HG02852 (cell line): ENCODE results near the gene SDCCAG8.

ENCODE experiments used
- ATAC-seq: cut with Tn5 transposase; IDR thresholded peaks from one replicate; pipeline ENCODE4 v1.9.1; 2021; ENCODE audit warnings: mild to moderate bottlenecking, moderate library complexity; ENCODE audit not compliant: unreplicated experiment

The SDCCAG8 gene

GRCh38 chr1:243477731-243478290 lies 222.0 kb downstream of the SDCCAG8 start:
- no peak for ATAC-seq

GRCh38 chr1:243481101-243481500 lies 225.3 kb downstream of the SDCCAG8 start:
- ATAC-seq, result no peak

GRCh38 chr1:243482141-243483022 lies 226.5 kb downstream of the SDCCAG8 start:
- ATAC-seq, result no peak

- no peak for ATAC-seq
Measured at GRCh38 chr1:243483071-243483771, 227.4 kb downstream of the SDCCAG8 start.

- ATAC-seq, result no peak
Measured at GRCh38 chr1:243483952-243484351, 228.1 kb downstream of the SDCCAG8 start.

- ATAC-seq, result no peak
Measured at GRCh38 chr1:243487036-243487648, 231.3 kb downstream of the SDCCAG8 start.

- ATAC-seq, result no peak
Measured at GRCh38 chr1:243487649-243488227, 231.9 kb downstream of the SDCCAG8 start.

- no peak for ATAC-seq
Measured at GRCh38 chr1:243488459-243489157, 232.8 kb downstream of the SDCCAG8 start.

- ATAC-seq, result no peak
Measured at GRCh38 chr1:243489158-243489527, 233.3 kb downstream of the SDCCAG8 start.

GRCh38 chr1:243489681-243490546 lies 234.1 kb downstream of the SDCCAG8 start:
- ATAC-seq, result no peak

- no peak for ATAC-seq
Measured at GRCh38 chr1:243490748-243491686, 235.2 kb downstream of the SDCCAG8 start.

GRCh38 chr1:243493156-243494129 lies 237.6 kb downstream of the SDCCAG8 start:
- ATAC-seq, result no peak

GRCh38 chr1:243494741-243495431 lies 239.0 kb downstream of the SDCCAG8 start:
- no peak for ATAC-seq

GRCh38 chr1:243495442-243496186 lies 239.8 kb downstream of the SDCCAG8 start:
- no peak for ATAC-seq

- no peak for ATAC-seq
Measured at GRCh38 chr1:243496187-243496646, 240.4 kb downstream of the SDCCAG8 start.

GRCh38 chr1:243496806-243497205 lies 241.0 kb downstream of the SDCCAG8 start:
- no peak for ATAC-seq
